ENCODE measurements around the gene HES7.

GRCh38 chr17:8146381-8147140, 22.7 kb upstream of the HES7 start:
- no peak for TF ChIP-seq CTCF (IDR thresholded peaks at IDR 0.05; ENCODE audit: poor library complexity, severe bottlenecking)
- TF ChIP-seq RAD21 (conservative IDR thresholded peaks at IDR 0.05), result no peak
- TF ChIP-seq EZH2 (IDR thresholded peaks at IDR 0.05; ENCODE audit: borderline replicate concordance, insufficient read depth, low read length, poor library complexity, severe bottlenecking), result no peak
- TF ChIP-seq POLR2AphosphoS5 (IDR thresholded peaks at IDR 0.05), result no peak
- TF ChIP-seq EP300 (conservative IDR thresholded peaks at IDR 0.05; ENCODE audit: poor library complexity, severe bottlenecking), result no peak
- no peak for TF ChIP-seq TAF1 (IDR thresholded peaks at IDR 0.05; ENCODE audit: low read depth)

Data from neural cell (in vitro differentiated cells).